ENCODE results near the gene SMIM43. TPM values are rescaled to one million over a fixed set of nuclear protein-coding genes. Genes with fewer than 3 reads are reported as not detected.
A peak's percentile ranks its signal among the peaks of the same experiment; 100 is the strongest.

SMIM43 gene
- total and polyA plus RNA-seq, 9 of the 15 experiments (the other 6 are each of a cell fraction or from before 2014, with no cell fraction given) = not detected

GRCh38 chr4:121758925-121759568 is 5.9 kb downstream of the SMIM43 start (continued):
- TF ChIP-seq POLR2AphosphoS5 (IDR thresholded peaks at IDR 0.05; ENCODE audit: control insufficient read depth, insufficient read depth, low read depth, low read length) (no peak), IRF9 (tag; IDR thresholded peaks at IDR 0.05) (no peak), RUNX1 (IDR thresholded peaks at IDR 0.05; ENCODE audit: low read depth) (no peak), SMARCA4 (IDR thresholded peaks at IDR 0.05) (peak; percentile 51; the same call in 1 of the 2 replicates), ZNF696 (CRISPR knock-in tag; conservative IDR thresholded peaks at IDR 0.05) (no peak), NFIX (CRISPR knock-in tag; IDR thresholded peaks at IDR 0.05; ENCODE audit: low read depth) (no peak), TCFL5 (CRISPR knock-in tag; conservative IDR thresholded peaks at IDR 0.05) (no peak), MAFF (IDR thresholded peaks at IDR 0.05; ENCODE audit: low read length) (peak; percentile 77; the same call in 1 of the 2 replicates), RFX5 (IDR thresholded peaks at IDR 0.05; ENCODE audit: low read depth, low read length) (no peak), ILF3 (IDR thresholded peaks at IDR 0.05; ENCODE audit: borderline replicate concordance) (no peak), TRIM24 (IDR thresholded peaks at IDR 0.05) (peak; percentile 80 to 81), MLLT1 (IDR thresholded peaks at IDR 0.05) (no peak), ZNF224 (CRISPR knock-in tag; IDR thresholded peaks at IDR 0.05) (no peak), CBX8 (IDR thresholded peaks at IDR 0.05; ENCODE audit: borderline replicate concordance, extremely low read depth, low read depth, low read length, poor library complexity, severe bottlenecking) (no peak), ZNF766 (CRISPR knock-in tag; conservative IDR thresholded peaks at IDR 0.05) (no peak), L3MBTL2 (IDR thresholded peaks at IDR 0.05) (no peak), NFE2 (IDR thresholded peaks at IDR 0.05; ENCODE audit: low read depth) (peak; percentile 90), ZNF431 (CRISPR knock-in tag; IDR thresholded peaks at IDR 0.05) (no peak), CTCF (IDR thresholded peaks at IDR 0.05 in 2 of 3, conservative IDR thresholded peaks at IDR 0.05 in 1 of 3; ENCODE audit: insufficient read depth in 2 of 3, low read depth in 1 of 3, low read length in 3 of 3) (no peak), RBM22 (IDR thresholded peaks at IDR 0.05; ENCODE audit: low read depth, low read length, poor library complexity, severe bottlenecking) (no peak), ZNF639 (CRISPR knock-in tag; conservative IDR thresholded peaks at IDR 0.05 in 1 of 2, IDR thresholded peaks at IDR 0.05 in 1 of 2) (no peak), C11orf30 (IDR thresholded peaks at IDR 0.05; ENCODE audit: low read depth) (peak; percentile 81)
